Cardiac fibroblast (primary cell): ENCODE measurements around the gene ZNF362.

ENCODE experiments used
- DNase-seq, 2 donors: peaks; one replicate each; pipeline versions ENCODE4 v3.0.0 to v3.0.0-alpha.2; 2010; ENCODE audit warnings: low read depth in 2 of 2
- H3K4me3 ChIP-seq, 2 donors: replicated peaks in 1 of 2; 1 replicate in 1 of 2; 2 replicates in 1 of 2; pipeline ENCODE4 v1.5.1; 2011; ENCODE audit warnings: low read depth in 2 of 2, low read length in 2 of 2, mild to moderate bottlenecking in 2 of 2, moderate library complexity in 1 of 2
- TF ChIP-seq, protein P1 (sequence below): IDR thresholded peaks from one replicate; pipeline ENCODE4 v1.5.1; 2011; ENCODE audit warnings: low read depth, mild to moderate bottlenecking, low read length, inconsistent platforms

The ZNF362 gene

DNA sequence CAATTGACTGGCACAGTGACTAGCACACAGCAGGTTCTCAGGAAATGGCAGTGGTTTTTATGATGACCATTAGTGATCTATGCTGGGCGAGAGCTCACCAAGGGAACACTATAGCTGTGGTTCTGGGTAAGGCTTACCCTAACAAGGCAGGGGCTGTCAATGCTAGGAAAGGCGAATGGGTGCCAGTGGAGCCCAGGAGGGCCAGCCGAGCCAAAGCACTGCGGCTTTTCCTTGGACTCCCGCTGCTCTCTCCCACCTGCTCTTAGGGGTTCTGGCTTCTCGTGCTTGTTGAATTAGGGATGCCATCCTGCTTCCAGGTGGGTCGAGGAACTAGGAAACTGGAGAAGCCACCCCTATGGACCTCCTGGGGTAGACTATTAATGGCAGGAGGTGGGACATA, 74.6 kb downstream of the ZNF362 start:
- no peak for DNase-seq
- TF ChIP-seq, protein P1, sequence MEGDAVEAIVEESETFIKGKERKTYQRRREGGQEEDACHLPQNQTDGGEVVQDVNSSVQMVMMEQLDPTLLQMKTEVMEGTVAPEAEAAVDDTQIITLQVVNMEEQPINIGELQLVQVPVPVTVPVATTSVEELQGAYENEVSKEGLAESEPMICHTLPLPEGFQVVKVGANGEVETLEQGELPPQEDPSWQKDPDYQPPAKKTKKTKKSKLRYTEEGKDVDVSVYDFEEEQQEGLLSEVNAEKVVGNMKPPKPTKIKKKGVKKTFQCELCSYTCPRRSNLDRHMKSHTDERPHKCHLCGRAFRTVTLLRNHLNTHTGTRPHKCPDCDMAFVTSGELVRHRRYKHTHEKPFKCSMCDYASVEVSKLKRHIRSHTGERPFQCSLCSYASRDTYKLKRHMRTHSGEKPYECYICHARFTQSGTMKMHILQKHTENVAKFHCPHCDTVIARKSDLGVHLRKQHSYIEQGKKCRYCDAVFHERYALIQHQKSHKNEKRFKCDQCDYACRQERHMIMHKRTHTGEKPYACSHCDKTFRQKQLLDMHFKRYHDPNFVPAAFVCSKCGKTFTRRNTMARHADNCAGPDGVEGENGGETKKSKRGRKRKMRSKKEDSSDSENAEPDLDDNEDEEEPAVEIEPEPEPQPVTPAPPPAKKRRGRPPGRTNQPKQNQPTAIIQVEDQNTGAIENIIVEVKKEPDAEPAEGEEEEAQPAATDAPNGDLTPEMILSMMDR, result no peak
- no peak overlapping the region for H3K4me3 ChIP-seq

- no peak for DNase-seq
- H3K4me3 ChIP-seq, result no peak overlapping the region
- TF ChIP-seq, protein P1, result no peak
These were observed 75.4 kb downstream of the ZNF362 start for GRCh38 chr1:33331444-33332356.

DNA sequence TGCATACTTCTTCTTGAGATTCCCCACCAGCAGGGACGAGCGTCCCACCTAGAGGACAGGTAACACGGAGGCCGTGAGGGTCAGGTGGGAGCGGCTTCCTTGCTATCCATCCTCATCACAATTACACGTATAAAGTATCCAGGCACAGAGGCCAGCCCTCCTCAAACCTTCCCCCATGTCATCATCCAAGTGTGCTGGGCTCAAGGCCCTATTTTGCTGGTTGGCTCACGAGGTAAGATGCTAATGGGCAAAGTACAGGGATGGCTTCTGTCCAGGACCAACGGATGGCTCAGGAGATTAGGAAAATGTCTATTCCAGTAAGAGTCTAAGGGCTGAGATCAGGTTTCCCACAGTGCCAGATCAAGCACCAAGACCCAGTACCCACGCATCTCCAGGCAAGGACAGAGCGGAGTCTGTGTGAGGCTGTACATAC, 76.1 kb downstream of the ZNF362 start:
- no peak overlapping the region for H3K4me3 ChIP-seq
- peak in 1 of 2 donors; percentile 80 for DNase-seq
- TF ChIP-seq, protein P1, result no peak

DNA sequence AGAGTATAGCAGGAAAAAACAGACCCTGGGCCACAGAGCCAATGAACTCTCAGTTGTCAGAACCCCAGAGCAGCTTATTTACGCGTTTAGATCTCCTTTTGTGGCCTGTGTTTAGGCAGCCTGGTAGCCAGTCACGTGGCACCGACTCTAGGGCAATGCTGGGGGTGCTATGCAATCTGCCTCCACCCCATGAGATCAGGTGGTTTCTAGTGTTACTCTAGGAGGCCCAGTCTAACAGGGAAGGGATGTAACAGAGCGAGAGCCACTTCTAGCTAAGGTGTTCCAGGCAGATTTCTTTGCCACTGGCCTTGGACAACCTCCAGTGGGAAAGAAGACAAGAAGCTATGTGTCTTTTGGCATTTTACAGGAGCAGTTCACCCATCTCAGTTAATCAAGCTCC, 76.6 kb downstream of the ZNF362 start:
- TF ChIP-seq, protein P1, result no peak
- DNase-seq, result no peak
- no peak overlapping the region for H3K4me3 ChIP-seq

GRCh38 chr1:33334081-33334552, 77.8 kb downstream of the ZNF362 start:
- TF ChIP-seq, protein P1, result no peak
- DNase-seq, result peak; percentile 80 to 93
- H3K4me3 ChIP-seq, result peak overlapping the region in 1 of 2 donors; percentile 12

- no peak for DNase-seq
- H3K4me3 ChIP-seq, result no peak overlapping the region
These were observed 78.7 kb downstream of the ZNF362 start for GRCh38 chr1:33335020-33335419.

More at GRCh38 chr1:33335020-33335419, 78.7 kb downstream of the ZNF362 start:
- TF ChIP-seq, protein P1, result no peak
